Frontal cortex (tissue), 4 donors: ENCODE measurements around the gene BTBD2. TPM values are rescaled to one million over a fixed set of nuclear protein-coding genes. Genes with fewer than 3 reads are reported as not detected.
A peak's percentile ranks its signal among the peaks of the same experiment; 100 is the strongest.

Source experiments
- DNase-seq, 2 donors: peaks; one replicate each; pipeline ENCODE4 v3.0.0; 2012; ENCODE audit warnings: low spot score in 2 of 2
- FAIRE-seq: peaks from 2 replicates; lab custom pipeline; 2012; peaks lifted over from hg19 to GRCh38; lab: Jason Lieb, UNC
- total RNA-seq: library from RNA; depleted of rRNA; stranded (reverse); fragments of >200 nt; gene quantifications from one replicate; pipeline ENCODE4 v1.2.3, GENCODE V29; 2014
- donor health status: control.
- donor health status: control.
- donor health status: control.

Gene BTBD2
- 41.2 TPM for total RNA-seq

GRCh38 chr19:2015608-2015950 lies at the start of gene BTBD2:
Gene BTBD2, minus strand, starts transcription at chr19:2015714. Its CDS starts 11 bp downstream, at chr19:2015703.
- DNase-seq, result peak; percentile 87 to 94

GRCh38 chr19:2064788-2065524 lies 49.4 kb upstream of the BTBD2 start:
- no peak for DNase-seq

More at GRCh38 chr19:2015608-2015950, at the start of gene BTBD2:
- no peak for FAIRE-seq

DNA sequence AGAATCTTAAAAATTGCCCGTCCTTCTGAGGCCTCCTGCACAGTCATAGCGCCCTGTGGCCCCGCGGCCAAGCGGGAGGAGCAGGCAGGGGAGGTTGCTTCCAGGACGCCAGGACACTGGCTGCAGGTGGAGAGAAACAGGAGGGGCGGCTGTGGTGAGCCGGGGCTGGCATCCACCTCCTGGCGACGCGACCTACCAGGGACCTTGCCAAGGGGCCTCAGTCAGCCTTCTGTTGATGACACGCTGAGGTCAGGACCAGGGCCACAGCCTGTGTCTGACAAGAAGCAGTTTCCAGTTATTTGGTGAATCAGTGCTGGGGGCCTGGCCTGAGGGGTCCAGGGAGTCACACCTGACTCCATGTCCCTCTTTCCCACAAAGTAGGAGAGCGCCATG lies 48.9 kb upstream of the BTBD2 start:
- DNase-seq, result no peak

More at GRCh38 chr19:2064788-2065524, 49.4 kb upstream of the BTBD2 start:
- FAIRE-seq, result no peak

DNA sequence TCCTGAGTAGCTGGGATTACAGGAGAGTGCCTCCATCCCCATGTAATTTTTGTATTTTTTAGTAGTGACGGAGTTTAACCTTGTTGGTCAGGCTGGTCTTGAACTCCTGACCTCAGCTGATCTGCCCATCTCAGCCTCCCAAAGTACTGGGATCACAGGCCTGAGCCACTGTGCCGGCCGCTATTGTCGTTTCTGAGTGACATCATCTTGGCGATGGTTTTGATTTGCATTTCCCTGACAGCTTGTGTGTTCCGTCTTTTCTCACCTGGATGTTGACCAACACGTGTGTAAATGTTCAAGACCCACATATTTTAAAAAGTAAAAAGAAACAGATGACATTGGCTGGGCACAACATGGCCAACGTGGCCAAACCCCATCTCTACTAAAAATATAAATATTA lies 48.3 kb upstream of the BTBD2 start:
- DNase-seq, result no peak
- FAIRE-seq, result no peak

More for the DNA sequence above, 48.9 kb upstream of the BTBD2 start:
- no peak for FAIRE-seq

GRCh38 chr19:2062770-2063169 lies 47.3 kb upstream of the BTBD2 start:
- FAIRE-seq, result no peak
- no peak for DNase-seq

GRCh38 chr19:2062389-2062729 lies 46.8 kb upstream of the BTBD2 start:
- DNase-seq (no peak), FAIRE-seq (no peak)

- peak; percentile 93 for FAIRE-seq
- DNase-seq, result peak; percentile 98 to 99
These were observed 46.2 kb upstream of the BTBD2 start for GRCh38 chr19:2061495-2062388.

DNA sequence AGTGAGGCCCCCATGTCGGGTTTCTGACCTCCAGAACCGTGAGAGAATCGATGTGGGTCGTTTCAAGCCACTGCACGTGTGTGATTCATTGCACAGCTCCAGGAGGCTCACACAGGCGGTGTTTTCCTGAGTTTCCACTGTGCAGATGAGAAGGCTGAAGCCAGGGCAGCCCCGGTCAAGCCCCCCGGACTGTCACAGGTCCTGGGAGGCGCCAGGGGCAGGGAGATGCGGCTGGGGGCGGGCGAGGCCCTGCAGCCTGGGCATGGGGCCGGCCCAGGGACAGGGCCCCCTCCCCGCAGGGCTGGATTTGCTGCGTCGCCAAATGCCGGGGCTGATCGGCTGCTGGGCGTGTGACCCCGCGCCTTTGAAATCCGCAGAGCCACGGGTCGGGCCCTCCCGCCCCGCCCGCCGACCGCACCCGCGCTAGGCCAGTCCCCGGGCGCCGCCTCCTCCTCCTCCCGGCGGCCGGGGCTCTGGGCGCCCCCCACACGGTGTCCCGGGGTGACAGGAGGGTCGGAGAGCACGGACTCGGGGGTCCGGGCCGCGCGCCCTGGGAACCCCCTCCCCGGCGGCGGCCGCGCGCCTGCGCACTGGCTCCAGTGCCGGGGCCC lies 45.5 kb upstream of the BTBD2 start:
- DNase-seq, result peak in 1 of 2 donors; percentile 73
- FAIRE-seq, result no peak

DNA sequence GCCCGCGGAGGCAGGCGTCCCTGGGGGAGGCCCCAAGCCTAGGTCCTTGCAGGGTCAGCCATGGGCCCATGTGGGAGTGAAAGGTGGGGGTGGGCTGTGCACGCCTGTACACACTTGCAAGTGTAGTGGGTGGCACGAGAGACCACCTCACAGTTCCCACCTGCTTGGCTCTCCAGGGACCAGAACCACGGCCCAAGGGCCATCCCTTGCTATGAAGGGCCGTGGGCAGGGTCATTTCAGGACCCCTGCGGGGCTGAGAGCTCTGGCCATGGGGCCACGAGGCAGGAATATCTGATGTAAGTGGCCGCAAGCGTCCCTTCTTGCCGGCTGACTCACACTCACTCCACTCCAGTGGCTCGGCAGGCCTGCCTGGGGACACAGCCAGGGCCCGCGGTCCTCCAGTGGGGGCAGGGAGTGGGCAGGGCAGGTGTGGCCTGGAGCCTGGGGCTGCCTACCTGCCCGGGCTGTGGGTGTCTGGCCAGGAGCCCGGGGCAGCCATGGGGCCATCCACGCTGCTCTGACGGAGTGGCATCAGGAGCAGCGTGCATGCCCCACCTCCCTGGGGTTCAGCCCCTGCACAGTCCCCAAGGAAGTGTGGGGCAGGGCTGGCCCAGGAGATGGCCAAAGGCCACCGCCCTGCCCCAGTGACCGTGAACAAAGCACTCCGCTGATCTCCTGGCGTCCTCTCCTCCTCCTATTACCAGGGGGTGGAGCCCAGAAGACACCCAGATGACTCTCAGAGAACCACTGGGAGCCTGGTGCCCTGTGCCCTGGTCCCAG lies 44.1 kb upstream of the BTBD2 start:
- no peak for DNase-seq

DNA sequence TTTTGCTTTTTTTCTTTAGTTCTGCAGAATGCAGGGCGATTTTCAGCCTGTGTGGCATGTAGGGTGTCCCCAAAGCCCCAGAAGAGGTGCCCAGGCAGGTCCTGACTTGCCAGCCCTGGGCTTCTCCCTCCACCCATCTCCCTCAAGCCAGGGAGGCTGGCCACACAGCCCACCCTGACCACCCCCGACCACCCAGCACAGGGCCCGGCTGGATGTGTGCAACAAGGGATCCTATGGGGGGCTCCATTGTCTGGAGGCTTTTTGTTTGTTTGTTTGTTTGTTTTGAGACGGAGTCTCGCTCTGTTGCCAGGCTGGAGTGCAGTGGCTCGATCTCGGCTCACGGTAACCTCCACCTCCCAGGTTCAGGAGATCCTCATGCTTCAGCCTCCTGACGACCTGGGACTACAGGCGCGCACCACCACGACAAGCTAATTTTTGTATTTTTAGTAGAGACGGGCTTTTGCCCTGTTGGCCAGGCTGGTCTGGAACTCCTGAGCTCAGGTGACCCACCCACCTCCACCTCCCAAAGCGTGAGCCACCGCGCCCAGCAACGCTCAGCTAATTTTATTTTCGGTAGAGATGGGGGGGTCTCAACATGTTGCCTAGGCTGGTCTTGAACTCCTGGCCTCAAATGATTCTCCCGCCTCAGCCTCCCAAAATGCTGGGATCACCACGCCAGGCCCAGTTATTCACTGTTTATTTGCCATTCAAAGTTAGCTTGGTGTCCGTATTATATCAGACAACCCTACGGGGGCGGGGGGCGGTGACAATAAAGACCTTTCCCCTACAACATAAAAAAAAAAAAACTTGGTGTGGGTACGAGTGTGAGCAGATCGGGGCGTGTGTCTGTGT lies 43.3 kb upstream of the BTBD2 start:
- FAIRE-seq (no peak), DNase-seq (no peak)

More for the DNA sequence above, 44.1 kb upstream of the BTBD2 start:
- no peak for FAIRE-seq

GRCh38 chr19:2057484-2058469 lies 42.3 kb upstream of the BTBD2 start:
- FAIRE-seq, result no peak

GRCh38 chr19:2056837-2057192 lies 41.3 kb upstream of the BTBD2 start:
- no peak for FAIRE-seq
- no peak for DNase-seq

More at GRCh38 chr19:2057484-2058469, 42.3 kb upstream of the BTBD2 start:
- DNase-seq, result no peak

DNA sequence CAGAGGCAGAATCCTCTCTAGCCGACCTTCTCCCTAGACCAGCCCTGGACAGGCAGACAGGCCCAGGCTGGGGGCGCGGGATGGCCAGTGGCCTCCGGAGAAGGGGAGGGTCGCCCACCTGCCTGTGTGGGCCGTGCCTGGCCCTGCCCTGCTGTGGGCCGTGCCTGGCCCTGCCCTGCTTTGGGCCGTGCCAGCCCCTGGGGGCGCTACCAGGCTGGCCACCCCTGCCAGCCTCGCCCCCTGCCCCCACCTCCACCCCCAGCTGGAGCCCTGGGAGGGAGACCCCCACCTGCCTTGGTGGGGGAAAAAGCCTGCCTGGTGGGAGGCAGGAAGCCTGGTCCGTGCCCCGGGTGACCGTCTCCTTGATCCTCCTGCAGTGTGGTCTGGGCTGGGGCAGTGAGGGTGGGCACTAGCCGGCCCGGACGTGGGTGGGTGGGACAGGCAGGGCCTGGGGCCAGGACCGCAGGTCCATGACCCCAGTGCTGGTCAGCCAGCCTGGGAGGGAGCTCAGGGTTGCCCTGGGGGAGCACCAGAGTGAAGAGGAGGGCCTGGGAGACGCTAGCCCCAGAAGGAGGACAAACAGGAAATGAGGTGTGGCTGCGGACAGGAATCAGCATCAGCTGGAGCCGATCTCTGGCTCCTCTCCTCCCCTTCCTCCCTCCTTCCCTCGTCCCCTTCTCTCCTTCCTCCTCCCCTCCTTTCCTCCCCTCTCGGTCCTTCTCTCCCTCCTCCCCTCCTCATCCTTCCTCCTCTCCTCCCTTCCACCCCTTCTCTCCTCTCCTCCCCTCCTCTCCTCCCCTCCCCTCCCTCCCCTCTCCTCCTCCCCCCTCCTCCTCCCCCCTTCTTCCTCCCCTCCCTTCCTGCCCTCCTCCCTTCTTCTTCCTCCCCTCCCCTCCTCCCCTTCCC lies 40.7 kb upstream of the BTBD2 start:
- FAIRE-seq (no peak), DNase-seq (no peak)

DNA sequence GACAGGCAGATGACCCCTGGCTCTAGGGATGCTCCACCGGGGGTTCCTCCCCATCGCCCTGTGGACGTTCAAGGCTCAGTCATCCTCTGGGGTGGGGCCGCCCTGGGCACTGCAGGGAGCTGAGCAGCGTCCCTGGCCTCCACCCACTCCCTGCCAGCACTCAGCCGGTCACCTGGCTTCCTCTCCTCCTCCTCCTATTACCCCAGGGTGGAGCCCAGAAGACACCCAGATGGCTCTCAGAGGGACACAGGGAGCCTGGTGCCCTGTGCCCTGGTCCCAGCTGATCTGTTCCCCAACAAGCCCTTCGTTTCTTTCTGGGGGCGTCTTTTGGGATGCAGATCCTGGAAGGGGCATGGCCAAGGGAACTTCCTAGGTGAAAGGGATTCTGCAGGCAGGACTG lies 39.2 kb upstream of the BTBD2 start:
- FAIRE-seq, result no peak
- DNase-seq, result no peak

GRCh38 chr19:2053601-2054389 lies 38.3 kb upstream of the BTBD2 start:
- FAIRE-seq (no peak), DNase-seq (no peak)
